HG03175 (cell line): ENCODE data around the gene TAF6L.
"Not testable (repeated sequence)": the region's sequence is repeated elsewhere in the genome, so short reads cannot be mapped to it uniquely, and the experiment has no call there.

Experiments
- ATAC-seq: cut with Tn5 transposase; IDR thresholded peaks from one replicate; pipeline ENCODE4 v1.9.1; 2021; ENCODE audit warnings: mild to moderate bottlenecking, moderate library complexity; ENCODE audit not compliant: unreplicated experiment

Gene TAF6L

DNA sequence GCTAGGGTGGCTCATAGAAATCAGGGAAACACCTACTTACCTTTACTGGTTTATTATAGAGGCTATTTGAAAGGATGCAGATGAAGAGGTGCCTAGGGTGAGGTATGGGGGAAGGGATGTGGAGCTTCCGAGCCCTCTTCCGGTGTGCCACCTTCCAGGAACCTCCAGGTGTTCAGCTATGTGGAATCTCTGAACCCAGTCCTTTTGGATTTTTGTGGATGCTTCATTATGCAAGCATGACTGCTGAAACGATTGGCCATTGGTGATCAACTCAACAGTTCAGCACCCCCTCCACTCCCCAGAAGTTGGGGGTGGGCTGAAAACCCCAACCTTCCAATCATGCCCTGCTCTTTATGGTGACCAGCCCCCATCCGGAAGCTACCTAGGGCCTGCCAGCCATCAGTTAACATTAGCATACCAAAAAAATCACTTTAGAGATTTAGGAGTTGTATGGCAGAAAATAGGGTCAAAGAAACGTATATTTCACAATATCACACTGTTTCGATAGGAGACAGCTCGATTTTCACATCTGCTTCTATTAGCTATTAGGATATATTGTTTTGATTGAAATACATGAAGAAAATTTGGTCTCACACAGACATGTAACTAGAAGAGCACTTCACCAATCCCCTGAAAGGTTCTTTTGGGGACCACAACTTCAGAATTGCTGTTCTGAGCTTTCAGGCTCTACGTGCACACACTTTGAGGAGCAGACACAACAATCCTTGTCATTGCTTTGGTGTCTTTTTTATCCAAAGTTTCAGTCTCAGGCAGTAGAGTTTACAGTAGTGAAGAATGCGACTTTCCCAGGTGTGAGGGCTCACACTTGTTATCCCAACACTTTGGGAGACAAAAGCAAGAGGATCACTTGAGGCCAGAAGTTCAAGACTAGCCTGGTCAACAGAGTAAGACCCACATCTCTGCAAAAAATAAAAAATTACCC is 13.1 kb upstream of the TAF6L start:
- no peak for ATAC-seq

DNA sequence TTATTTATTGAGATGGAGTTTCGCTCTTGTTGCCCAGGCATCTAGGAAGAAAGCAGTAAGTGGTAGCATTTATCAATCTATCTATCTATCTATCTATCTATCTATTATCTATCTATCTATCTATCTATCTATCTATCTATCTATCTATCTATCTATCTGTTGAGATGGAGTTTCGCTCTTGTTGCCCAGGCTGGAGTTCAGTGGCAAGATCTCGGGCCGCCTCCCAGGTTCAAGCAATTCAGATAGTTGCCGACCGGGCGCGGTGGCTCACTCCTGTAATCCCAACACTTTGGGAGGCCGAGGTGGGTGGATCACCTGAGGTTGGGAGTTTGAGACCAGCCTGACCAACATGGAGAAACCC is 10.3 kb upstream of the TAF6L start:
- ATAC-seq: not testable (repeated sequence)

DNA sequence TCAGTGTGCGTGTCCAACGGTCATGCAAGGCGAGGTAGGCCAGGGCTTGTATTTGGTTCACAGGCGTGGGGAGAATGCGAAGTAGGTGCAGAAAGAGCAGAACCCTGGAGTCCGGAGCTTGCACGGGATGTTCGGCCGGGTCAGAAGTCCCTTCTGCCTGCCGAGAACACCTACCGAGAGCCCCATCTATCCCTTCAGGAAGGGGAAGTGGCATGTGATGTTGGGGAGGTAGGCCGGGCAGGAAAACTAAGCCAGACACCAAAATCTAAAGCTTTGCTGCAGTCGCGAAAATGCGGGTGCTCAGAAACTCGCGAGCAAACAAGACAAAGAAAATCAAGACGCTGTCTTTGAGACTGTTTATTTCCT is 435 bp upstream of the TAF6L start:
- ATAC-seq: no peak

DNA sequence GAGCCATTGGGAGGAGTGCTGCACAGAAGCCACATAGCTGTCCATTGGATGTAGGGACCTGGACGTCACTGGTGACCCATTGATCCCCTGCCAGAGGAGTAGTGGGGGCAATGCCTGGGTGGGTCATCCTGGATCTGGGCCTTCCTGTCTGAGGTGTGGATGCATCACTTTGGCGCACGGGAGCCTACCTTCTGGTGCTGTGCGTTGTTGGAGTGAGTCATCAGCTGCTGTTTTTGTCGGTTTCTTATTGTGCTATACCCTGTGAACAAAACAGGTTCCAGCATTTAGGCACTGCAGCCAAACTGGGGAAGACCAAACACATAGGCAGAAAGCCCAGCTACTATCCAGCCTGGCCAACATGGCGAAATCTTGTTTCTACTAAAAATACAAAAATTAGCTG is 3.2 kb downstream of the TAF6L start:
- ATAC-seq: no peak

DNA sequence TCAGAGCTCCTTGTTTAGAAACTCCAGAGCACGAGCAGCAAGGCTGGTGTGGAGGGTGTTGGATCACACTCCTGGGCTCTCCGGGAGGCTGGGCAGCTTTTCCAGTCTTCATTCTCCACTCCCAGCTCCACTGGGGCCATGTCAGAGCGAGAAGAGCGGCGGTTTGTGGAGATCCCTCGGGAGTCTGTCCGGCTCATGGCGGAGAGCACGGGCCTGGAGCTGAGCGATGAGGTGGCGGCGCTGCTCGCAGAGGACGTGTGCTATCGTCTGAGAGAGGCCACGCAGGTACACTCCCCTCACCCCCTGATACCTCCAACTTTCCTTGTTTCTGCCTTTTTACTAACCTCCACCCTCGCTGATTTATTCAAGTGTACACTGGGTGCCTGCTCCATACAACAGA is 4.5 kb downstream of the TAF6L start:
- no peak for ATAC-seq

DNA sequence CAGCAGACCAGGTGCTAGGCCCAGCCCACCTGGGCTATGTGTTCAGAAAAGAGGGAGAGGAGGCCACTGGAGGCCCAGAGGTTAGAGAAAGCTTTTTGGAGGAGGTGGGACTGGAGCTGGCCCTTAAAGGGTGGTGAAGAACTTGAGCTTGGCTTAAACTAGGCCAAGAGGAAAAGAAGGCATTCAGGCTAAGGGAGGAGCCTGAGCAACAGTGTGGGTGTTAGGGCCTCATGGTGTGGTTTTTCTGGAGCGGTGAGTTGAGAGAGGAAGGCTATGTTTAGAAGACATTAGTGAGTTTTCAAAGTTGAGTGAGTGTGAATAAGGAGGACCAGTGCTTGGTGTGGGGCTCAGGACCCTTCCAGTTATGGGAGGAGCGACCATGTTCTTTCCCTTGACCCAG is 6.2 kb downstream of the TAF6L start:
- ATAC-seq: no peak

DNA sequence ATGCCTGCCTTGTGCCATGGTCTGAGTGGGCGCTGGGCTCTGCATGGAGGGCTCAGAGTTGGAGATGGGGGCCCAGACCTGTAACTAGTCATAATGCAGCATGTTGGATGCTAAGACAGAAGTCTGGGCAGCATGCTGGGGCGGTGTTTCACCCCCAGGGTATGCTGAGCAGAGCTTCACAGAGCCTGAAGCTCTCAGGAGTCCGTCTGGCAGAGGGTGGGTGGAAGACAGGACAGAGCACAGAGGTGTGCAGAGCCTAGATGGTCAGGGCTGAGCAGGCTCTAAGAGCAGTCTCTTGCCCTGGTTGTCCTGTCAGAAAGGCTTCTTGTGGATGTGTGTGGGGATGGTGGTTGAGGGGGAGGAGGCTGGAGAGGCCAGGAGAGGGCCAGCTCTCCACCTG is 7.2 kb downstream of the TAF6L start:
- ATAC-seq: no peak

DNA sequence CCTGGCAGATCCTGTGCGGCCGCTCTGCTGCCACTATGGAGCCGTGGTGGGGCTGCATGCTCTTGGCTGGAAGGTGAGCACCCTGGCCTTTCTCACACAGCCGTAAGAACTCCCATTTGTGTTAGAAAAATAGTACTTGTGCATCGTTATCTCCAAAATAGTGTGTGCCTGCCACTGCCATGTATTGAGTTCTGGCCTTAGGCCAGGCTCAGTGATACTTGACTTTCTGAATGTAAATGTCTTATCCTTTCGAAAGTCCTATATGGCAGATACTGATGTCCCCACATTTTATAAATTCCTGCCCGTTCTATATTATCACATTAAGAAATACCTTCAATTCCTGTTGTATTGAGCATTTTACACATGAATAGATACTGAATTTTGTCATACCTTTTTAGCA is 11.6 kb downstream of the TAF6L start:
- no peak for ATAC-seq

DNA sequence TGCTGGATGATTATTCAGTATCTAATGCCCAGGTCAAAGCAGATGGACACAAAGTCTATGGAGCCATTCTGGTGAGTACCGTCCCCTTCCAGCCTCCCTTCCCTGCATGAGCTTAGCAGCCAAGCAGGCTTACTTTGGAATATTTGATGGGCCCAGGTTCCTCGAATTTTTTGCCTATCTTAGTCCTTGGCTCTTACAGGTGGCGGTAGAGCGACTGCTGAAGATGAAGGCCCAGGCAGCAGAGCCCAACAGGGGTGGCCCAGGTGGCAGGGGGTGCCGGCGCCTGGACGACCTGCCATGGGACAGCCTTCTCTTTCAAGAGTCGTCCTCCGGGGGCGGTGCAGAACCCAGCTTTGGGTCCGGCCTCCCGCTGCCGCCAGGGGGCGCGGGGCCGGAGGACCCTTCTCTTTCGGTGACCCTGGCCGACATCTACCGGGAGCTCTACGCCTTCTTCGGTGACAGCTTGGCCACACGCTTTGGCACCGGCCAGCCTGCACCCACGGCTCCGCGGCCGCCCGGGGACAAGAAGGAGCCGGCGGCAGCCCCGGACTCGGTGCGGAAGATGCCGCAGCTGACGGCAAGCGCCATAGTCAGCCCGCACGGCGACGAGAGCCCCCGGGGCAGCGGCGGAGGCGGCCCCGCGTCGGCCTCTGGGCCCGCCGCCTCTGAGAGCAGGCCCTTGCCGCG is 15.3 kb downstream of the TAF6L start:
- peak; percentile 77 for ATAC-seq

DNA sequence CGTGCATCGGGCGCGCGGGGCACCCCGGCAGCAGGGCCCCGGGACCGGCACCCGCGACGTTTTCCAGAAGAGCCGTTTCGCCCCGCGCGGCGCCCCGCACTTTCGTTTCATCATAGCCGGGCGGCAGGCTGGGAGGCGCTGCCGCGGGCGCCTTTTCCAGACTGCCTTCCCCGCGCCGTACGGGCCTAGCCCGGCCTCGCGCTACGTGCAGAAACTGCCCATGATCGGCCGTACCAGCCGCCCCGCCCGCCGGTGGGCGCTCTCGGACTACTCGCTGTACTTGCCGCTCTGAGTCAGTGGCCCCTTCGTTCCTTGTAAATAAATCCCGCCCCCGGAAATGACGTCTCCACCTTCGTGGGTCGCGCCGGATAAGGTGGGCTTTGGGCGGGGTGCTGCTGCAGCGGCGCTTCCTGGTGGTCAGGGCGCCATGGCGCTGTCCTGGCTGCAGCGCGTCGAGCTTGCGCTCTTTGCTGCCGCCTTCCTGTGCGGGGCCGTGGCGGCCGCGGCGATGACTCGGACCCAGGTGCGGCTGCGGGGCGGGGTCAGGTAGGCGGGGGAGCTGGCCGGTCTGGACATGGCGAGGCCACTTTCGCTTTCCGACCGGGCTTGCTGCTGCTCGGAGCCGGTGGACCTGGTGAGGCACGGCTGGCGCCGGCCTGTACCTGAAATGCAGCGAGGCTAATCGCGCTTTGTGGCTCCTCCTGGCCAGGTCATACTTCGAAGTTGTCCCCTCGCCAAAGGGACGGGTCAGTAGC is 16.0 kb downstream of the TAF6L start, which contains the start of gene TMEM179B:
Gene TMEM179B, plus strand, starts transcription at position 398 of the 755 bp plus-strand sequence. Its CDS starts 30 bp downstream, at position 428.
- ATAC-seq: peak; percentile 64

DNA sequence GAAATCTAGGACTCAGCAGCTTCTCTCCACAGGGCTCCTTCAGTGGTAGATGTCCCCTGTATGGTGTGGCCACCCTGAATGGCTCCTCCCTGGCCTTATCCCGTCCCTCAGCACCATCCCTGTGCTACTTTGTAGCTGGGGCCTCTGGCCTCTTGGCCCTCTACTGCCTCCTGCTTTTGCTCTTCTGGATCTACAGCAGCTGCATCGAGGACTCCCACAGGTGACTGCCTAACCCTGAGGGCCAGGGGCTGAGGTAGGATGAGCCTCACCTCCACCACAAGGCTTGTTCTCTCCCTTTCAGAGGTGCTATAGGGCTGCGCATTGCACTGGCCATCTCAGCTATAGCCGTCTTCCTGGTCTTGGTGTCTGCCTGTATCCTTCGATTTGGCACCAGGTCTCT is 17.8 kb downstream of the TAF6L start:
- no peak for ATAC-seq

DNA sequence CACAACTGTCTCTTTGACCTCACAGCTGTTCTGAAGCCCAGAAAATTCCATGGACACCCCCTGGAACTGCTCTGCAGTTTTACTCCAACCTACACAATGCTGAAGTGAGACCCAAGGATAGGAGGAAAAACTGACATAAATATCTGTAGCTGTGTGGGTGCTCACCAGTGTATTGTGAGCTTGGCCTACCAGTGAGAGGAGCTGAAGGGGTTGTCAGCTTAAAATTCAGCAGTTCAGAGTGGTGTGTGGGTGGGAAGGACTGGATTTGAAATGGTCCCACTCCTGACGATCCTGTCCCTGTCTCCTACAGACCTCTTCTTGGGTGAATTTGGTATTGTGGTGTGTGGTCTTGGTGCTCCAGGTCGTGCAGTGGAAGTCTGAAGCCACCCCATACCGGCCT is 18.4 kb downstream of the TAF6L start:
- ATAC-seq: no peak

DNA sequence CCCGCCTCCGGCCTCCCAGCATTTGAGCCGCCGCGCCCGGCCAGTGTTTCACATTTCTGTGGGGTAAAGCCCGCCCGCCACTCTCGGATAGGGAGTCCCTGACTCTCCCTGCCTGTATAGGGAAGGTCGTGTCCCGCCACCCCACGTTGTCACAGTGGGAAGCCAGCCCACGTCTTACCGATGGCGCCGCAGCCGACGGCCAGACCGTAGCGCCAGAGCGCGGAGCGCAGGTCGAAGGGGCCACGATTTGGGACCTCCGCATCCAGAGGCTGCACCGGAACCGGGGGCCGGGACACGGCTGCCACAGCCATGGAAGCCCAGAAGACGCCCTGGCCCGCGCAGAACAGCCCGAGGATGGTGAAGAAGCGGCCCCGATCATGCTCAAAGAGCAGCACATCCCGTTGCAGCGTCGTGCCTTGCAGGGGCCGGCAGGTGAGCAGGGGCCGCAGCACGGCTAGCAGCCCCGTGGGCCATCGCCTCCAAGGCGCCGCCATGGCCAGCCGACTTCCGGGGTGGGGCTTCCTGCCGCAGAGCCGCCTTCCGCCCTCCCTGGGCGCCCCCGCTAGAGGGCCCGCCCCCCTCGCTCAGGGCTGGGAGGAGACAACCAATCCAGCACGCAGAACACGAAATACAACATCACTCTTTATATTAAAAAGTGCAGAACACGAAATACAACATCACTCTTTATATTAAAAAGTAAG is 20.5 kb downstream of the TAF6L start, which contains the start of gene TMEM223:
Gene TMEM223, minus strand, starts transcription at position 506 of the 701 bp plus-strand sequence. Its CDS starts 12 bp downstream, at position 494.
- ATAC-seq: peak; percentile 74

DNA sequence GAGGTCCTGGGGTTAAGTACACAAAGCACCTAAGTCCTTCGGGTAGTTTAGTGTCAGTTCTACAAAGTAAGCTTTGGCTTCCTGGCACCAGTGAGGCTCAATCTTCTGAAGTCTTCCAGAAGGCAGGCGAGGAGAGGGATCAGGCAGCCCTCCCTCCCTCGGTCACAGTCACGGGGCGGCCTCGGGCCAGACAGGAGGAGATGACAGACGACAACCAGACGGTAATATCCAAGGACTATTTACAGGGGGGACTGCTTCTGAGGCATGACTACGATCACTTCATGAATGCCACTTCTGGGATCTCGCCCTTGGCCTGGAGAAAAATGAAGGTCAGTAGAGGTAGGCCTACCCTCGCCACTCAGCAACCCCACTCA is 21.0 kb downstream of the TAF6L start:
- no peak for ATAC-seq

DNA sequence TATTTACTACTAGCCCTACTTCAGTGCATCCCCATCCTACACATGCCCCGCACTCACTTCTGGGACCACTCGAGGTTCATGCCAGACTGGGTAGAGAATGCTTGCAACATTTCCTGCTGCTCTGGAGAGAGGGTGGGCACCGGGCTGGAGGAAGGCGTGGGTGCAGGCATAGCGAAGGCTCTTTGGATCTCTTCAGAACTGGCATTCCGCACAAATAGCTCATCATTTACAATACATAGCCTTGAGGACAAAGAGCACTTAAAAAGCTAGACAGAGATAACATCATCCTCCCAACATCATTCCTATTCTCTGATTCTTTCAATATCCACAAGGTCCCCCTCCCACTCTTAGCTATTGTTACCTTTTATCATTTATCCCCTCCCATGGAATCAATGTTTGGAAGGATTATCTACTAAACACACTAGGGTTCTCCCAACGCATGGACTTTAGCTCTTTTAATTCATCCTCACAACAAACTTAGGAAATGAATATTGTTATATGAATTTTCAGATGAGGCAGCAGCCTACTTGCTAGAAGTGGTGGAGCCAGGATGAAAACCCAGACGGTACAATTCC is 23.1 kb downstream of the TAF6L start:
- no peak for ATAC-seq

DNA sequence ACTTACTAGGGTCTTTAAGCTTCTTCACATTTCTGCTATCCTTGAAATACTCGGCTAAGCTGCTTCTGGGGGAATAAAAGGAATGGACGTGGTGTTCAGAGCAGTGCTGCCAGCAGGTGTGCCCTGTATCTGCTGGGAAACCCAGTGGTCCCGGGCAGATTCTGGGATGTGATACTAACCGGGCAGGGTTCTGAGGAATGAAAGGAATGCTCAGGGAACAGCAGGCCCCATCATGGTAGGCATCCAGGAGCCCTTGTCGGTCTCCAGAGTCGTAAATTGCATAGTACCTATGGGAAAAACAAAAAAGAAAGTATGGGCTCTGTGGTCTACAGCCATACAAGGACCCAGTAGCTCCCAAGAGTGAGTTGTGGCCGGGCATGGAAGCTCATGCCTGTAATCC is 25.1 kb downstream of the TAF6L start:
- ATAC-seq: no peak

DNA sequence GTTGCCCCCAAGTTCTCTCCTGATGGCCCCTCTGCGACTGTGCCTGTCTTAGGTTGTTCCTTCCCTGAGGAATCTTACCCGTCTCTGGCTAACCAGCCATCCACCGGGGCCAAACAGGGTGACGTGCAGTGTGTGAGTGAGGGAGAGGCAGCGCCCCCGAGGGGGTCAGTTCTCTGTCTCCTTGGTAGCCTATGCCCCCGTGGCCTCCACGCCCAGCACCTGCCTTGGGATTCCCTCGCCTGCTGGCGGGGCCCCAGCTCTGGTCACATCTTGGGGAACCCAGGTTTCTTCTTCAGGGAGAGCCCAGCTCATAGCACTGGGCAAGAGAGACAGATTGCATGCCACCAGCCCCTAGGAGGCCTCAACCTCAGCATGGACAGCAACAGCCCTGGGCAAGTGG is 28.3 kb downstream of the TAF6L start:
- no peak for ATAC-seq

DNA sequence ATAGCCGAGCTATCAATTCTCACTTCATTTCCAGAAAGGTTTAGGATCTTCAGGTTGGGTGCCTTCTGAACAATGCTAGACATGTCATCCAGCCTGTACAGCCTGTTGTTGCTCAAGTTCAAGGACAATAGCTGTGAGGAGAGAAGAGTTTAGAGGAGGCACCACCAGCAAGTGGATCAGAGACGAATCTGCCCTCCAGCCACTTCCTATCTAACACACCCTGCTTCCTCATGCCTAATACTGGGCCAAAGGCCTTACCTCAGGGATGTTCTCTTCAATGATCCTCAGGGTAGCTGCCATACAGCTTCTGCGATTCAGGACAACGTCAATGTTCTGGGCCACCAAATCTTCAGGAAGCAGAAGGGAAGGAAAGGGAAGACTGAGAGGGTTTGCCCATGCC is 29.9 kb downstream of the TAF6L start:
- no peak for ATAC-seq

DNA sequence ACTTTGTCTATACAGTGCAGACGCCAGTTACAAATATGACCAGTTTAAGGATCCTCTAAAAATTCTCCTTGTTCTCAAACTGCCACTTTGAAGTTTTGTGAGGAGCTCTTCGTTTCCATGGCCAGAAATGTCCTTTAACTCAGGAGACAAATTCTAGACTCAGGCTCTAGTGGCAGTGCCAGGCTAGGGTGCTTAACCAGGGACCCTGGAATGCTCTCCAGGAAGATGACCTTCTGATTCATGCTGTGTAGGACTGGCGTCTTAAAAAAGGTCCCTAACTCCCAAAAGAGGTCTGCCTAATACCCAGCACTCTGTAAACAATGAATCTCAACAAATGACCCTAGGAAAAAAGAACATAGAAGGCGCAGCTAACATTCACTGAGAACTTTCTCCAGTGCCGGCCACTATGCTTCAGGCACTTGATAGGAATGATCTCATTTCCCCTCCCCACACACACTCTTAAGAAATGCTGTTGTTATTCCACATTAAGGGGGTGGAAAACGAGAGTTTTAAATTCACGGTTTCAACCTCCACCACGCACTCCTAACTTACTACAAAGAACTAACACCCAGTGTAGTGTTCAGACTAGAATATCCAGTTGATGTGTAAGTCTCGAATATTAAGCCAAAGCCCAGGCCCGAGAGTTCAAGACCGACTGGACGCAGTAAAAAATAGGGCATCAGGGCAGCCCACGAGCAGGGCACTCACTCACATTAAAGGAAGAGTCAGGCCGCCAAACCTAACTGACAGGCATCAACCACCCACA is 33.3 kb downstream of the TAF6L start:
- no peak for ATAC-seq
